Astrocyte of the spinal cord (primary cell): ENCODE measurements around the gene UPK2.
"Not testable (repeated sequence)": the region's sequence is repeated elsewhere in the genome, so short reads cannot be mapped to it uniquely, and the experiment has no call there.

Experiments used
- DNase-seq: peaks from one replicate; pipeline ENCODE4 v3.0.0; 2011; ENCODE audit warnings: low read depth, low spot score
- H3K4me3 ChIP-seq: 2 replicates; pipeline ENCODE4 v1.5.1; 2011; ENCODE audit warnings: low read depth, mild to moderate bottlenecking, low read length, moderate library complexity
- CTCF ChIP-seq: IDR thresholded peaks from 2 replicates; pipeline ENCODE4 v1.5.1; 2012; ENCODE audit warnings: low read depth, mild to moderate bottlenecking, low read length, inconsistent platforms
- in situ Hi-C: cut with HindIII; loops from 2 replicates; pipeline ENCODE4 v1.10.0; 2017; ENCODE audit warnings: low sequenced_read_pairs

Gene UPK2

GRCh38 chr11:118939404-118939915 is 16.6 kb upstream of the UPK2 start:
- DNase-seq, result no peak
- in situ Hi-C loops, result no loop called here
- TF ChIP-seq CTCF, result no peak
- H3K4me3 ChIP-seq, result no peak overlapping the region

- H3K4me3 ChIP-seq, result no peak overlapping the region
- no peak for TF ChIP-seq CTCF
- DNase-seq, result no peak
- in situ Hi-C loops, result no loop called here
Observed at GRCh38 chr11:118939953-118940598, 16.0 kb upstream of the UPK2 start.

GRCh38 chr11:118947091-118947490 is 9.0 kb upstream of the UPK2 start:
- H3K4me3 ChIP-seq, result no peak overlapping the region
- DNase-seq, result no peak
- no peak for TF ChIP-seq CTCF
- in situ Hi-C loops, result no loop called here

GRCh38 chr11:118948000-118948399 is 8.1 kb upstream of the UPK2 start:
- no peak for TF ChIP-seq CTCF
- no peak overlapping the region for H3K4me3 ChIP-seq
- in situ Hi-C loops, result no loop called here
- DNase-seq, result no peak

- DNase-seq, result no peak
- no peak for TF ChIP-seq CTCF
- in situ Hi-C loops, result no loop called here
- H3K4me3 ChIP-seq, result no peak overlapping the region
Observed at GRCh38 chr11:118953265-118953664, 2.8 kb upstream of the UPK2 start.

GRCh38 chr11:118953976-118954375 is 2.1 kb upstream of the UPK2 start:
- in situ Hi-C loops, DNase-seq, H3K4me3 ChIP-seq: not testable (repeated sequence)

- in situ Hi-C loops, result no loop called here
- H3K4me3 ChIP-seq, result no peak overlapping the region
- no peak for TF ChIP-seq CTCF
- DNase-seq, result no peak
Observed at GRCh38 chr11:118956847-118957469, 860 bp downstream of the UPK2 start.
